GM18870 (cell line): ENCODE results near the gene SLC16A3.

ENCODE experiments used
- ATAC-seq: cut with Tn5 transposase; IDR thresholded peaks from one replicate; pipeline ENCODE4 v1.9.1; 2021; ENCODE audit warnings: moderate library complexity; ENCODE audit not compliant: unreplicated experiment

The SLC16A3 gene

GRCh38 chr17:82221341-82221902 is 7.4 kb upstream of the SLC16A3 start:
- ATAC-seq, result no peak

GRCh38 chr17:82222816-82223215 is 6.0 kb upstream of the SLC16A3 start:
- no peak for ATAC-seq

DNA sequence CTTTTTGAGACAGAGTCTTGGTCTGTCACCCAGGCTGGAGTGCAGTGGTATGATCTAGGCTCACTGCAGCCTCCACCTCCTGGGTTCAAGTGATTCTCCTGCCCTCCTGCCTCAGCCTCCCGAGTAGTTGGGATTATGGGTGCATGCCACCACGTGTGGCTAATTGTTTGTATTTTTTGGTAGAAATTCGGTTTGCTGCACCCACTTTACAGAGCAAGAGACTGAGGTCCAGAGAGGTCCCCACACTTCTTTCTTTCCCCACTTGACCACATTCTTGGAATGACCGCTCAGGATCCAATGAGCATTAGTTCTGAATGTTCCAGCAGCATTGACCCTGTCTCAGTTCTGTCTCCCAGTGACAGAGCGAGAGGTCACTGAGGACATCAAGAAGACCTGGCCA is 5.3 kb upstream of the SLC16A3 start:
- ATAC-seq, result no peak

- ATAC-seq, result no peak
These were observed 4.2 kb upstream of the SLC16A3 start for GRCh38 chr17:82224666-82225065.

DNA sequence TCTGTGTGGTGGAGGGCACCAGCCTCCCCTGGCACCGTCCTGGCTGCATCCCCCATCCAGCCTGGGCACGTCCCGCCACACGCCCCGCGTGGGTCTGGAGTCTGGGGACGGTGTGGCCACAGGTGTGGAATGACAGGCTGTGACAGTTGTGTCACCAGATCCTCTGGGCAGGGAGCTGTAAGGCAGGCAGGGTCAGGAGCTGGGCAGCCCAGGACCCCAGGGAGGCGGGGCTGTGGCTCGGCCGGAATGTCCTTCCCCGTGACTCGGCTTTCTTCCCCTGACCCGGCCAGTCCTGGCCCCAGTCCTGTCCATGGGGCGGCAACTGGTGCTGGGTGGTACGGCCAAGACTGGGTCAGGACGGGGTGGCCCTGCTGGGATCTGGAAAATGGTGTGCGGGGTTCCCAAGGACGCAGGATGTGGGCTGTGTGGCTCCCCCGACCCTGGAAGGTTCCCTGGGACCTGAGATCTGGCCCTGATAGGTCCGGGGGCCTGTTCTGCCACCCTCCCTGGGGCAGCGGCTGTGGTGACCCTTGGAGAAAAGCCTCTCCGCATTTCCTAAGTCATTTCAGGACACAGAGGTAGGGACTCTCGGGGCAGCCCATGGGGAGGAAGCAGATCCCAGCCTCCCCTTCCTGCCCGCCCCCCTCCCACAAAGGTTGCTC is 3.3 kb upstream of the SLC16A3 start:
- no peak for ATAC-seq

DNA sequence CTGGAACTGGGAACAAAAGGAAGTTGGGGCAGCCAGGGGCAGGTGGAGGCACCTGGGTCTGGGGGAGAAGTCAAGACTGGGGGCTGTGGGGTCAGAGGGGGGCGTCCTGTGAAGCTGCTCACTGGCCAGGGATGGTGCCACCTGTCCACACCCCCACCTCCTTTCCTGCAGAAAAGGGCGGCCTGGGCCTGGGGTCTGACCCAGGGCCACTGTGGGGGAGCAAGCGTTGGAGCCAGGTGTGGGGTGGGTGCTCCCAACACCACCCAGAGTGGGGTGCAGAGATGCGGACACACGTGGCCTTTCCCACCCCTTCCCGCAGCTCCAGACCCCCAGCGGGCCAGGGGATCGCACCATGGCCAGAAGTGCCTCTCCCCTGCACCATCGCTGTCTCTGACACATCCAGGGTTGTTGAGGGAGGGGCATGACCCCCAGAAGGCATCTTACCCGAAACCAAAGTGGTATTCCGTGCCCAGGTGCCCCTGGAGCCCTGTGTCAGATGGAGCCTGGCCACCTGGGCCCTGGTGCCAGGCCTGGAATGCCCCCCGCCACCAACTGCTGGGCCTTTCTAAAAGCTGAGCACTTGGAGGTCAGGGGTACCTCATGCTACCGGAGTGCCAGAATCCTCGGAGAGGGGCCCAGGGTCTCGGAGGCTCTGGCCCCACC is 2.6 kb upstream of the SLC16A3 start:
- no peak for ATAC-seq

- ATAC-seq, result no peak
These were observed 1.8 kb upstream of the SLC16A3 start for GRCh38 chr17:82226809-82227628.

DNA sequence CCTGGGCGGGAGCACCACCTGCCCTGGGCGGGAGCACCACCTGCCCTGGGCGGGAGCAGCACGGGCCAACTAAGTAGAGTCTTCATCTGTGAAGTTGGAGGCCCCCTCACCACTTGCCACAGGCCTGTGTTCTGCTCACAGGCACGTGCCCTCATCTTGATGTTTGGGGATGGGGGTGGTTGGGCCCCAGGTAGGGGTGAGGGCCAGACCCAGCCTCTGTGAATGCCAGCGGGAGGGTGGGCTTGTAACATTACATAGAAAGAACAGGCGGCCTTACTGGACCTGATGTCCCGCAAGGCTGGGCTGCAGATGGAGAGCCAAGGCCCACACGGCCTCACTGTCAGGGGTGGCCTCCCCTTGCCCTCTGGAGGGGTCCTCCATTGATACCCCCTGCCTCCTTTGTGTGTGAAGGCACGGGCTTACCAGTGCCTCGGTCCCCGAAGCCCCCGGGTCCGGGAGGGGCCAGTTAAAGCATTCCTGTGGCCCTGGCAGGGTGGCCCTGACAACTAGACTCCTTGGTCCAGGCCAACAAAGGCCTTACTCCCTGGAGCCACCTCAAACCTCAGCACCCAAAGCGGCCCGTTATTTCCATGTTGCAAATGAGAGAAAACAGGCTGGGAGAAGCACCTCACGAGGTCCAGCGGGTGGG is 1.1 kb upstream of the SLC16A3 start:
- no peak for ATAC-seq

DNA sequence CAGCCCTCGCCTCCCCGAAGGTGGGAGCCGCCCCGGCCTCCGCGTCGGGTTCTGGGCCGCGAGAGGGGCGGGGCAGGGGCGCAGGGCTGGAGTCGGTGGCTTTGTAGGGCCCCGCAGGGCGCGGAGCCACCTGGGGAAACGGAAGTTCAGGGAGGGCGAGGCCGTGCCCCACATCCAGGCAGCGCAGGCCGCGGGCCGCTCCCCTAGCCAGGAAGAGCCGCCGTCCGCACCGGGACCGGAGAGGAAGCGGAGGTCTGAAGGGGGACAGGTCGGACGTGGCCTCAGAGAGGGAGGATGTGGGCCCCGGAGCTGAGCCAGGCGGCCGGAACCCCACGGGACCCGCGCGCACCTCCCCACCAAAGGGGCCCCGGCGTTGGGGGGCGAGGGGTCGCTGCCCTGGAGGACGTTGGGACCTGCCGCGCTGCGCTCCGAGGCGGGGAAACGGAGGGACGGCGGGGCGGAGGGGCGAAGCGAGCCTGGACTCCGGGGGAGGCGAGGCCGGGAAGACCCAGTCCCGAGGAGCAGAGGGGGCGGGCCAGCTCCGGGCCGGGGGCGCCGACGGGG is 482 bp upstream of the SLC16A3 start:
- no peak for ATAC-seq

- no peak for ATAC-seq
These were observed 1.1 kb downstream of the SLC16A3 start for GRCh38 chr17:82229698-82230608.

DNA sequence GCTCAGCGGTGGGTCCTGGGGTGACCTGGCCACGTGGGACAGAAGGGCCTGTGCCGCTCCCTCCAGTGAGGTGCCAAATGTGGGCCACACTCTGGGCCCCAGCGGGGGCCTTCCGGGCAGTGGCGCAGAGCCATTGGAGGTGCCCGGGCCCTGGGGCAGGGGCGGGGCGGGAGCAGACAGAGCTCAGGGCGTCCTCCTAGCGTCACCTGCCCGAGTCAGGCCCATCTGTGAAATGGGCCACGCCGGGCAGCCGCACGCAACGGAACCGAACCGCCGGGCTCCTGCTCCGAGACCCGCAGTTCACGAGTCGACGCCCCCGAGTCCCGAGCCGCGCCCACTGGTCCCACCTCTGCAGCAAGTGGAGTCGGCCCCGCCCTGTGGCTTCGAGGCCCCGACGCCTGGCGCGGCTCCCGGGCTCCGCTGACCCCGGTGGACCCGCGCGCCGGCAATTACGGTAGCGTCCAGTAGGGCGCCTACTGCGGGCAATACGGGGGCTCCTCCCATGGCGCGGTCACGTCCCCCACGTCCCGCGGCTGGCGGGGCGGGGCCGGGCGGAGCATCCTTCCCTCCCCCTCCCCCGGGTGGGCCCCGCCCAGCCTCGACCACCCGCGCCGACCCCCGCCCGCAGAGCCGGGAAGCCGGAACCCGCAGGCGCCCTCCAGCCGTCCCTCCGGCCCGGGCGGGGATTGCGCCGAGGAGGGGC is 1.9 kb downstream of the SLC16A3 start:
- ATAC-seq, result no peak

- ATAC-seq, result no peak
These were observed 2.4 kb downstream of the SLC16A3 start for GRCh38 chr17:82231312-82231561.

GRCh38 chr17:82231562-82232321 is 2.9 kb downstream of the SLC16A3 start:
- no peak for ATAC-seq

DNA sequence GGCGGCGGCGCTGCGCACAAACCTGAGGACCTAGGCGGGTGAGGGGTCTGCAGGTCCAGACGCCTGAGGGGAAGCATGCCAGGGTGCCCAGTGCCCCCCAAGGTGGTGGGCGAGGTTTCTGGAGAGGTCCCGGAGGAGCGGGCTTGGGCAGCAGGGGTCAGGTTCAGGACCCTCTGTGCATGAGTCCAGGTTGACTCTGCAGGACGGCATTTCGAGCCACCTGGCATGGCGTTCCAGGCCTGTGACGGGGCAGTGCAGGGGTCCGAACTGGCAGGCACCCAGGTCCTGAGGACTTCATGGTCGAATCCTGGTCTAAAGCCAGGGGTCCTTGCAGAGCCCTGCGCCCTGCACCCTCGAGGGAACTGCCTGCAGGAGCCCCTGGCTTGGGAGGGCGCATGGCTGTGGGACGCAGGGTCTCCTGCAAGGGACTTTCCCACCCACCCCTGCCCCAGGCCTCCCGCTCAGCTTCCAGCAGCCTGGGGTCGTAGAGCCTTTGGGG is 3.5 kb downstream of the SLC16A3 start:
- ATAC-seq, result no peak

GRCh38 chr17:82232876-82233785 is 4.3 kb downstream of the SLC16A3 start:
- ATAC-seq, result no peak

DNA sequence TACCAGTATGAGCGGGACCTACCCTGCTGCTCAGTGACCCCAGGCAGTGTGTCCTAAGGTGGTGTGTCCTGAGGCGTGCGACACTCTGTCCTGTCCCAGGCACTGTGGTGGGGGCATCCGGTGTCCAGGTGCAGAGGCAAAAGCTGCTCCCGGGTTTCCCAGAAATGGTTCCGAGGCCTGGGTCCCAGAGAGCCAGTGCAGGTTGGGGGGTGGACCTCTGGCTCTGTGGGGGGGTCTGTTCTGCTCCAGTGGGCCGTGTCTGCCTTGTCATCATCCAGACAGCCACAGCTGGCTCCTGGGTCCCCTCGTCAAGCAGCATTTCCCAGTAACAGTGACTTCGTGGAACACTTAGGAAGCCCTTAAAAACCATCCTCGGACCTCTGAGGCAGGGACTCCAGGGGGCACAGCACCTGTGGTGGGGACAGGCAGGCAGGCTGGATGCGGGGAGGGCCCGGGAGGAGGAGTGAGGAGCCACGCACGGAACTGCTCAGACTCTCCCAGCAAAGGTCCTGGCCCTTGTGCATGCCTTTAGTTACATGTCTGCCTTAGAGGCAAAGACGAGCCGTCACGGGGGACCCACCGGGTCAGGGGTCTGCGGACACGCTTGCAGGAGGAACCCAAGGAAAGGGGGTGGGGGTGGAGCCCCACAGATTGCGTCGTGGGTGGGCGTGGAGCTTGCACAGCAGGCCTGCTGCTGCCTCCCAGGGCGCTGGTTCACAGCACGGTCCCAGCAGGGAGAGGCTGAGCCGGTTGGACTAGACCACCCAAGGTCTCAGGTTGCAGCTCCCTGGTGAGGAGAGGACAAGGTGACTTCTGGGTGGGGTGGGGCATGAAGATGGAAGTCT is 5.6 kb downstream of the SLC16A3 start:
- no peak for ATAC-seq
